WTC11 (cell line): Measurements from ENCODE around the gene TMEM185B. TPM values are rescaled to one million over a fixed set of nuclear protein-coding genes. Genes with fewer than 3 reads are reported as not detected.

Source experiments
- ATAC-seq: fragments of 200-7000 bp; cut with Tn5 transposase; 2 replicates; pipeline ENCODE4 v1.10.0; 2021; ENCODE audit warnings: mild to moderate bottlenecking, moderate library complexity
- CTCF ChIA-PET: fragments of 300-600 bp; sonication (Branson Sonifier 250); formaldehyde crosslinking; loops from one replicate; lab custom pipeline; 2021; ENCODE audit warnings: antibody characterized with exemption; lab: Charles Lee
- POLR2A ChIA-PET: fragments of 350-600 bp; sonication (Branson Sonifier 250); formaldehyde crosslinking; loops from one replicate; lab custom pipeline; 2021; ENCODE audit warnings: antibody characterized with exemption; lab: Charles Lee
- DNase-seq: peaks from one replicate; pipeline ENCODE4 v3.0.0; 2021; ENCODE audit warnings: low spot score
- H3K27ac Mint-ChIP-seq: 2 replicates; pipeline ENCODE4 v1.8.0; 2021; ENCODE audit warnings: mixed read lengths
- H3K27me3 Mint-ChIP-seq: 2 replicates; pipeline ENCODE4 v1.8.0; 2021; ENCODE audit warnings: low read depth, mild to moderate bottlenecking, moderate library complexity, mixed read lengths
- H3K36me3 Mint-ChIP-seq: 2 replicates; pipeline ENCODE4 v1.8.0; 2021; ENCODE audit warnings: mixed read lengths
- H3K4me1 Mint-ChIP-seq: 2 replicates; pipeline ENCODE4 v1.8.0; 2022; ENCODE audit warnings: mixed read lengths
- H3K4me3 Mint-ChIP-seq: 2 replicates; pipeline ENCODE4 v1.8.0; 2021; ENCODE audit warnings: mild to moderate bottlenecking, moderate library complexity, mixed read lengths
- H3K9me3 Mint-ChIP-seq: 2 replicates; pipeline ENCODE4 v1.8.0; 2021; ENCODE audit warnings: mixed read lengths
- AR ChIP-seq: fragments of 250-450 bp; sonication (Bioruptor Pico); IDR thresholded peaks from 2 replicates; pipeline ENCODE4 v1.9.0; 2021; ENCODE audit warnings: mild to moderate bottlenecking
- CREM ChIP-seq: sonication (generic); formaldehyde crosslinking; IDR thresholded peaks from 2 replicates; pipeline ENCODE4 v1.8.1; 2022; ENCODE audit warnings: mild to moderate bottlenecking, missing genetic modification reagents, moderate library complexity
- E2F4 ChIP-seq: sonication (generic); formaldehyde crosslinking; IDR thresholded peaks from 2 replicates; pipeline ENCODE4 v1.8.1; 2022; ENCODE audit warnings: low read depth, mild to moderate bottlenecking, moderate library complexity, missing genetic modification reagents, borderline replicate concordance
- EMX1 ChIP-seq: fragments of 250-450 bp; sonication (Bioruptor Pico); IDR thresholded peaks from 2 replicates; pipeline ENCODE4 v1.8.0; 2021; ENCODE audit warnings: mild to moderate bottlenecking
- ESRRA ChIP-seq: sonication (generic); formaldehyde crosslinking; IDR thresholded peaks from 2 replicates; pipeline ENCODE4 v1.8.1; 2022; ENCODE audit warnings: mild to moderate bottlenecking, missing genetic modification reagents, borderline replicate concordance
- GABPB1 ChIP-seq: sonication (generic); formaldehyde crosslinking; IDR thresholded peaks from 2 replicates; pipeline ENCODE4 v1.8.1; 2023; ENCODE audit warnings: mild to moderate bottlenecking, missing genetic modification reagents
- GRHL2 ChIP-seq: fragments of 250-450 bp; sonication (Bioruptor Pico); IDR thresholded peaks from 2 replicates; pipeline ENCODE4 v1.8.0; 2022; ENCODE audit warnings: mild to moderate bottlenecking, moderate library complexity; ENCODE audit not compliant: insufficient replicate concordance, severe bottlenecking
- IRF2 ChIP-seq: sonication (generic); formaldehyde crosslinking; IDR thresholded peaks from 2 replicates; pipeline ENCODE4 v1.8.0; 2022; ENCODE audit warnings: low read depth, missing genetic modification reagents, borderline replicate concordance
- JAZF1 ChIP-seq: fragments of 250-450 bp; sonication (Bioruptor Pico); IDR thresholded peaks from 2 replicates; pipeline ENCODE4 v1.9.0; 2021; ENCODE audit warnings: moderate library complexity, mild to moderate bottlenecking, inconsistent platforms
- KAT7 ChIP-seq: sonication (generic); formaldehyde crosslinking; IDR thresholded peaks from 2 replicates; pipeline ENCODE4 v1.8.1; 2023; ENCODE audit warnings: missing genetic modification reagents, mild to moderate bottlenecking, borderline replicate concordance
- NR2C2 ChIP-seq: sonication (generic); formaldehyde crosslinking; IDR thresholded peaks from 2 replicates; pipeline ENCODE4 v1.8.0; 2022; ENCODE audit warnings: mild to moderate bottlenecking, missing genetic modification reagents
- PREB ChIP-seq: sonication (generic); formaldehyde crosslinking; IDR thresholded peaks from 2 replicates; pipeline ENCODE4 v1.8.1; 2022; ENCODE audit warnings: mild to moderate bottlenecking, missing genetic modification reagents, moderate library complexity, borderline replicate concordance
- RELA ChIP-seq: sonication (generic); formaldehyde crosslinking; IDR thresholded peaks from 2 replicates; pipeline ENCODE4 v1.8.1; 2022; ENCODE audit warnings: missing genetic modification reagents, mild to moderate bottlenecking, borderline replicate concordance
- RORB ChIP-seq: fragments of 250-450 bp; sonication (Bioruptor Pico); IDR thresholded peaks from 2 replicates; pipeline ENCODE4 v1.9.0; 2021; ENCODE audit warnings: mild to moderate bottlenecking
- SP1 ChIP-seq: sonication (generic); formaldehyde crosslinking; conservative IDR thresholded peaks from 2 replicates; pipeline ENCODE4 v1.8.1; 2022; ENCODE audit warnings: missing genetic modification reagents
- ZNF121 ChIP-seq: sonication (generic); formaldehyde crosslinking; IDR thresholded peaks from 2 replicates; pipeline ENCODE4 v1.8.0; 2023; ENCODE audit warnings: missing genetic modification reagents
- ZNF138 ChIP-seq: sonication (generic); formaldehyde crosslinking; conservative IDR thresholded peaks from 2 replicates; pipeline ENCODE4 v1.8.1; 2022; ENCODE audit warnings: mild to moderate bottlenecking, moderate library complexity, missing genetic modification reagents
- ZNF219 ChIP-seq: sonication (generic); formaldehyde crosslinking; IDR thresholded peaks from 2 replicates; pipeline ENCODE4 v1.8.0; 2023; ENCODE audit warnings: missing genetic modification reagents, mild to moderate bottlenecking, borderline replicate concordance
- ZNF232 ChIP-seq: sonication (generic); formaldehyde crosslinking; IDR thresholded peaks from 2 replicates; pipeline ENCODE4 v1.8.0; 2022; ENCODE audit warnings: mild to moderate bottlenecking, missing genetic modification reagents
- ZNF317 ChIP-seq: sonication (generic); formaldehyde crosslinking; IDR thresholded peaks from 2 replicates; pipeline ENCODE4 v1.8.1; 2023; ENCODE audit warnings: low read depth, mild to moderate bottlenecking, moderate library complexity, missing genetic modification reagents, borderline replicate concordance
- ZNF671 ChIP-seq: fragments of 250-450 bp; sonication (Bioruptor Pico); IDR thresholded peaks from 2 replicates; pipeline ENCODE4 v1.8.0; 2021; ENCODE audit warnings: mild to moderate bottlenecking
- total RNA-seq: library from RNA; stranded (reverse); gene quantifications from 3 replicates; pipeline ENCODE4 v1.2.3, GENCODE V29; 2021
- TF ChIP-seq, protein P1 (sequence below): sonication (generic); formaldehyde crosslinking; IDR thresholded peaks from 2 replicates; pipeline ENCODE4 v1.8.1; 2023; ENCODE audit warnings: mild to moderate bottlenecking, missing genetic modification reagents, moderate library complexity
- TF ChIP-seq, protein P2 (sequence below): sonication (generic); formaldehyde crosslinking; IDR thresholded peaks from 2 replicates; pipeline ENCODE4 v1.8.1; 2023; ENCODE audit warnings: mild to moderate bottlenecking, moderate library complexity, missing genetic modification reagents
- TF ChIP-seq, protein P3 (sequence below): sonication (generic); formaldehyde crosslinking; IDR thresholded peaks from 2 replicates; pipeline ENCODE4 v1.8.1; 2022; ENCODE audit warnings: low read depth, missing genetic modification reagents, borderline replicate concordance
- TF ChIP-seq, protein P4 (sequence below): sonication (generic); formaldehyde crosslinking; IDR thresholded peaks from 2 replicates; pipeline ENCODE4 v1.8.0; 2022; ENCODE audit warnings: mild to moderate bottlenecking, missing genetic modification reagents

The TMEM185B gene
- total RNA-seq, 1 experiment from 2014 or later = 9.9 TPM

DNA sequence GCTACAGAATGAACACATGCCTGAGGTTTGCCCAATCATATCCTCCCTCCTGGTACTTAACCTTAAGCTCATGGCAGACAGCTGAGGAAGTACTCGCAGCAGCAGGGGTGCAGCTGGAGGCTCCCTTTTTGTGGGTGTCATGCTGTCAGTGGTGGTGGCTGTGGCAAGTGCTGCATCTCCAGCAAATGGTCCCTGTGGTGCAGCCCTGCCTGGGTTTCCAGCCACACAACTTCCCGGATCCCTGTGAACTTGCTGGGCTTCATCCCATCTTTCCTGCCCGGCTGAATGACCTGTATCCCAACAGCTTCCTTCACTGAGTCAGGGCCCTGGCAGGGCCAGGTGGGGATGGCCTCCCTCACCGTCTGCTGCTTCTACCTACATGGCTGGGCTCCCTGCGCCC, 5.0 kb downstream of the TMEM185B start:
- DNase-seq (no peak), ATAC-seq (no peak)
- ChIA-PET CTCF (interaction anchor here (1.0 kb wide), 1 partner anchor 43 kb away, joined by 4 read pairs; no protein-coding TSS in a partner anchor), POLR2A (no interaction called here)
- H3K36me3 Mint-ChIP-seq = peaks cover 22% of the 10 kb centered on the region
- peaks cover 18% of the 10 kb centered on the region for H3K27me3 Mint-ChIP-seq
- peaks cover 10% of the 10 kb centered on the region for H3K4me1 Mint-ChIP-seq
- TF ChIP-seq AR (CRISPR knock-in tag) (no peak), ZNF671 (CRISPR knock-in tag) (no peak), ESRRA (no peak), E2F4 (no peak), GABPB1 (CRISPR knock-in tag) (no peak), RORB (CRISPR knock-in tag) (no peak), ZNF121 (no peak), ZNF138 (CRISPR knock-in tag) (no peak), PREB (CRISPR knock-in tag) (no peak), SP1 (CRISPR knock-in tag) (no peak), RELA (CRISPR knock-in tag) (no peak), JAZF1 (CRISPR knock-in tag) (no peak), EMX1 (no peak)
- TF ChIP-seq, protein P1, sequence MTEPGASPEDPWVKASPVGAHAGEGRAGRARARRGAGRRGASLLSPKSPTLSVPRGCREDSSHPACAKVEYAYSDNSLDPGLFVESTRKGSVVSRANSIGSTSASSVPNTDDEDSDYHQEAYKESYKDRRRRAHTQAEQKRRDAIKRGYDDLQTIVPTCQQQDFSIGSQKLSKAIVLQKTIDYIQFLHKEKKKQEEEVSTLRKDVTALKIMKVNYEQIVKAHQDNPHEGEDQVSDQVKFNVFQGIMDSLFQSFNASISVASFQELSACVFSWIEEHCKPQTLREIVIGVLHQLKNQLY (CRISPR knock-in tag) = no peak
- H3K27ac Mint-ChIP-seq = no peak overlapping the region
- no peak overlapping the region for H3K4me3 Mint-ChIP-seq
- H3K9me3 Mint-ChIP-seq = peaks cover 11% of the 10 kb centered on the region

GRCh38 chr2:120210270-120210693, 12.9 kb downstream of the TMEM185B start:
- Mint-ChIP-seq H3K4me1 (peaks cover 4% of the 10 kb centered on the region), H3K9me3 (no peaks in the 10 kb centered on the region), H3K4me3 (no peak overlapping the region), H3K27ac (no peak overlapping the region), H3K36me3 (no peaks in the 10 kb centered on the region), H3K27me3 (no peaks in the 10 kb centered on the region)
- CTCF ChIA-PET = interaction anchor here (1.5 kb wide), 1 partner anchor 35 kb away, joined by 4 read pairs; no protein-coding TSS in a partner anchor
- DNase-seq (no peak), ATAC-seq (no peak)
- POLR2A ChIA-PET = no interaction called here
- no peak for TF ChIP-seq ZNF317 (CRISPR knock-in tag)
- TF ChIP-seq KAT7 = no peak
- TF ChIP-seq, protein P2, sequence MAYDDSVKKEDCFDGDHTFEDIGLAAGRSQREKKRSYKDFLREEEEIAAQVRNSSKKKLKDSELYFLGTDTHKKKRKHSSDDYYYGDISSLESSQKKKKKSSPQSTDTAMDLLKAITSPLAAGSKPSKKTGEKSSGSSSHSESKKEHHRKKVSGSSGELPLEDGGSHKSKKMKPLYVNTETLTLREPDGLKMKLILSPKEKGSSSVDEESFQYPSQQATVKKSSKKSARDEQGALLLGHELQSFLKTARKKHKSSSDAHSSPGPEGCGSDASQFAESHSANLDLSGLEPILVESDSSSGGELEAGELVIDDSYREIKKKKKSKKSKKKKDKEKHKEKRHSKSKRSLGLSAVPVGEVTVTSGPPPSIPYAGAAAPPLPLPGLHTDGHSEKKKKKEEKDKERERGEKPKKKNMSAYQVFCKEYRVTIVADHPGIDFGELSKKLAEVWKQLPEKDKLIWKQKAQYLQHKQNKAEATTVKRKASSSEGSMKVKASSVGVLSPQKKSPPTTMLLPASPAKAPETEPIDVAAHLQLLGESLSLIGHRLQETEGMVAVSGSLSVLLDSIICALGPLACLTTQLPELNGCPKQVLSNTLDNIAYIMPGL = no peak
- no peak for TF ChIP-seq ZNF219 (CRISPR knock-in tag)
- no peak for TF ChIP-seq SP1 (CRISPR knock-in tag)
- TF ChIP-seq IRF2 = no peak
- TF ChIP-seq ZNF232 = no peak
- TF ChIP-seq CREM (CRISPR knock-in tag) = no peak
- TF ChIP-seq, protein P3, sequence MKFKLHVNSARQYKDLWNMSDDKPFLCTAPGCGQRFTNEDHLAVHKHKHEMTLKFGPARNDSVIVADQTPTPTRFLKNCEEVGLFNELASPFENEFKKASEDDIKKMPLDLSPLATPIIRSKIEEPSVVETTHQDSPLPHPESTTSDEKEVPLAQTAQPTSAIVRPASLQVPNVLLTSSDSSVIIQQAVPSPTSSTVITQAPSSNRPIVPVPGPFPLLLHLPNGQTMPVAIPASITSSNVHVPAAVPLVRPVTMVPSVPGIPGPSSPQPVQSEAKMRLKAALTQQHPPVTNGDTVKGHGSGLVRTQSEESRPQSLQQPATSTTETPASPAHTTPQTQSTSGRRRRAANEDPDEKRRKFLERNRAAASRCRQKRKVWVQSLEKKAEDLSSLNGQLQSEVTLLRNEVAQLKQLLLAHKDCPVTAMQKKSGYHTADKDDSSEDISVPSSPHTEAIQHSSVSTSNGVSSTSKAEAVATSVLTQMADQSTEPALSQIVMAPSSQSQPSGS (CRISPR knock-in tag) = no peak
- TF ChIP-seq, protein P1 (CRISPR knock-in tag) = no peak
- no peak for TF ChIP-seq GRHL2 (CRISPR knock-in tag)
- TF ChIP-seq, protein P4, sequence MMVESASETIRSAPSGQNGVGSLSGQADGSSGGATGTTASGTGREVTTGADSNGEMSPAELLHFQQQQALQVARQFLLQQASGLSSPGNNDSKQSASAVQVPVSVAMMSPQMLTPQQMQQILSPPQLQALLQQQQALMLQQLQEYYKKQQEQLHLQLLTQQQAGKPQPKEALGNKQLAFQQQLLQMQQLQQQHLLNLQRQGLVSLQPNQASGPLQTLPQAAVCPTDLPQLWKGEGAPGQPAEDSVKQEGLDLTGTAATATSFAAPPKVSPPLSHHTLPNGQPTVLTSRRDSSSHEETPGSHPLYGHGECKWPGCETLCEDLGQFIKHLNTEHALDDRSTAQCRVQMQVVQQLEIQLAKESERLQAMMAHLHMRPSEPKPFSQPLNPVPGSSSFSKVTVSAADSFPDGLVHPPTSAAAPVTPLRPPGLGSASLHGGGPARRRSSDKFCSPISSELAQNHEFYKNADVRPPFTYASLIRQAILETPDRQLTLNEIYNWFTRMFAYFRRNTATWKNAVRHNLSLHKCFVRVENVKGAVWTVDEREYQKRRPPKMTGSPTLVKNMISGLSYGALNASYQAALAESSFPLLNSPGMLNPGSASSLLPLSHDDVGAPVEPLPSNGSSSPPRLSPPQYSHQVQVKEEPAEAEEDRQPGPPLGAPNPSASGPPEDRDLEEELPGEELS (CRISPR knock-in tag) = no peak
- TF ChIP-seq NR2C2 (CRISPR knock-in tag) = no peak
